NOMO-1 treated with DMSO at 0.1 percent for 48 hours (cell line): Measurements from ENCODE around the gene RSRC1.

ENCODE experiments used
- DNase-seq: peaks from one replicate; lab custom pipeline; 2025; ENCODE audit not compliant: unreplicated experiment; lab: John Stamatoyannopoulos, UW

The RSRC1 gene

GRCh38 chr3:158127250-158128219, 17.6 kb downstream of the RSRC1 start:
- no peak for DNase-seq

GRCh38 chr3:158128755-158129154, 18.9 kb downstream of the RSRC1 start:
- DNase-seq, result no peak

DNA sequence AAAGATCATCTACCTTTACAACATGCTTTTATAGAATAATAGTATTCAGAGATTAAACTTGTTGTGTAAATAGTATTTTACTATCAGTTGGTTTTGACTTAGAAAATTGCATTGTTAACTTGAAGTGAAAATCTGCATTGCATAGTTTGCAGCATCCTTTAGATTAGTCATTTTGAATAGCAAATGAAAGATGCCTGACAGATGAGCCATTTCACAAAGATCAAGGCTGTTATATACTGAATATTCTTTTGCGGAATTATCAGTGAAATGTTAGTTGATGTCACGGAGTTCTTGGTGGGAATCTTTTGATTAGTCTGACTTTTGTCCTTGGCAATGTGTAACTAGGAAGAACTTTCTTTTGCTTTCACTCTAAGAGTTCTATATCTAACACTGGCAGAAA, 24.5 kb downstream of the RSRC1 start:
- no peak for DNase-seq

- no peak for DNase-seq
These were observed 30.5 kb downstream of the RSRC1 start for GRCh38 chr3:158140396-158140795.

DNA sequence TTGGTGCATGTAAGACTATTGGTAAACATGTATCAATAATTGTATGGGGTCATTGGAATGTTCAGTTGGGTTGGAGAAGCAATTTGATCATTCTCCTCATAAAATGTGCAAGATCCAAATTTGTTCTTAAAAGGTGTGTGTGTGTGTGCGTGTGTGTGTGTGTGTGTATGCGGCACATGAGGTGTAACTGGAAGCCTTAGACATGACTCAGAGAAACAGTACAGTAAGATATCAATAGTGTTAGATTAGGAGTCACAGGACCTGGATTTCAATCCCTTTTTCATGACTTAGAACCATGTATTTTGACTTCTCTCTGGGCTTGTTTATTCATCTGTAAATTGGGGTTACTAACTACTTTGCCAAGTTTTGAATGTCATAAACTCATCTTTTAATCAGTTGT, 38.3 kb downstream of the RSRC1 start:
- no peak for DNase-seq

- no peak for DNase-seq
These were observed 42.3 kb downstream of the RSRC1 start for GRCh38 chr3:158152186-158152585.

GRCh38 chr3:158158969-158159368, 49.1 kb downstream of the RSRC1 start:
- no peak for DNase-seq

- DNase-seq, result no peak
These were observed 49.8 kb downstream of the RSRC1 start for GRCh38 chr3:158159714-158160113.

GRCh38 chr3:158160958-158161357, 51.1 kb downstream of the RSRC1 start:
- peak; percentile 22 for DNase-seq

DNA sequence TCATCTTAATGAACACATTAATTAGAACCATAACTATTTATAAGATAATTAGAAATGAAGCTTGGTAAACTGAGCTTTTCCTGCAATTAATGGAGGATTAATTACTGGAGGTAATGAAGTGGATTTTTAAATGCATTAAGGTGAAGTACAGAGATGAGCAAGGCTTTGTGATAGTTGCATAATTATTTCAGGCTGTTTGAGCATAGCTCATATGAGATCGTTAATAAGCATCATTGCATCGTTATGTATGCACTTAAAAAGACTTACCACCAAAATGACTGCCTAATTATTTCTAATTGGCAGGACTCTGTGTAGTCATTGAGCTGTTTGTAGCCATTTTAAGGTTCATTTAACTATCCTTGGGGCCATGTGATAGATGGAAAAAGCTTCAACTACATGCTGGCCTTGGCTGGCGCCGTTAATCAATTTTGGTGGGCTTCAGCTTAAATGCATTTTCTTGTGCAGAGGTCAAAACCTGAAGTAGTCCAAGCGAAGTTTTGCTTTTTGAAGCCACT, 55.3 kb downstream of the RSRC1 start:
- DNase-seq, result no peak

DNA sequence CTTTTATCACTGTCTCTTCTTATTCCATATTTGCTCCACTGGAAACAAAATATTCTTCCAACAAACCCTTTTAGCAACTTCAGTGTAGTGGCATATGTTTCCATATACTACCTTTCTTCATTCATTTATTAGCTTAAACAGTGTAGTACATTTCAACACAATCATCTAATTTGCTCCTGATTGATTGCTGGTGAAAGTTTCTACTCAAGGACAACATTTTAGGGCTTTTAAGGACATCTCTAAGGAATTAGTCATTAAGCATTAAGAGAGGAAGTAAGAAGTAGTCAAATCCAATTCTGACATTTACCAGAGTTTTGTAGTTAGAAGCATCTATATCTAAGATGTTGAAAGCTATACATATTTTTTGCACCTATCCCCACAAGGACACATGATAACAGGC, 55.8 kb downstream of the RSRC1 start:
- DNase-seq, result peak; percentile 24

GRCh38 chr3:158166223-158166622, 56.3 kb downstream of the RSRC1 start:
- DNase-seq, result no peak

- peak; percentile 98 for DNase-seq
These were observed 58.1 kb downstream of the RSRC1 start for GRCh38 chr3:158167737-158168557.

GRCh38 chr3:158169091-158169491, 59.2 kb downstream of the RSRC1 start:
- DNase-seq, result no peak

DNA sequence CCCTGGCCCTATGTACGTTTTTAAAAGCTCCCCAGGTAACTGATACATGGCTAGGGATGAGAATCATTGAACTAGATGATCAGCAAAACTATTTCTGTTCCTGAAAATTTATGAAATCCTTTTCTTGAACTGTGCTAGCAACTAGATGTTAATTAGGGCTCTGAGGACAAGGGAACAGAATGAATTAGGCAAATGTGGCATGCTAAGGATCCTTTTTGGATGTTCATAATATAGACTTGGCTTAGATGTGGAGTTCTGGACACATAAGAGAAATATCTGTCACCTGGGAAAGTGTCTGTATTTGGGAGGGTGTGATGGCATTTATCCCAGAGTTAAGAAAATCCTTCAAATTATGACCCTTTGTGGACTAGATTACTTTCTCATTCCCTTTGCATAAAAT, 71.2 kb downstream of the RSRC1 start:
- no peak for DNase-seq

DNA sequence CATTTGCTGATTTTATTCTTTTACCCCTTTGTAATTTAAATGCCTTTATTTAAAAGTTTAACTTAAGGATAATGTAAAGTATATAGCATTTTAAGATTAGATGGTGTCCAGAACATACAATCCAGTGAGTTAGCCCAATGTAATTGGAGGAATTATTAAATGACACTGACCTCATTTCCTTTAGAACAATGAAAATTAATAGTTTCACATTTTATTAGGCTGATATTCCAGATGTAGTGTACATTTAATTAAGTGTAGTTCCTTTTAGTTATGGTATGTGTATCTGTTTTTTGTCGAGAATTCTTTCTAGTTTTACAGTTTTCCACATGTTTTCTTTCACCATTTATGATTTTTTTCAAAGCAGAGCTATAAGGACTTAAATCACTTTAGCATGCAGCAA, 75.8 kb downstream of the RSRC1 start:
- no peak for DNase-seq

DNA sequence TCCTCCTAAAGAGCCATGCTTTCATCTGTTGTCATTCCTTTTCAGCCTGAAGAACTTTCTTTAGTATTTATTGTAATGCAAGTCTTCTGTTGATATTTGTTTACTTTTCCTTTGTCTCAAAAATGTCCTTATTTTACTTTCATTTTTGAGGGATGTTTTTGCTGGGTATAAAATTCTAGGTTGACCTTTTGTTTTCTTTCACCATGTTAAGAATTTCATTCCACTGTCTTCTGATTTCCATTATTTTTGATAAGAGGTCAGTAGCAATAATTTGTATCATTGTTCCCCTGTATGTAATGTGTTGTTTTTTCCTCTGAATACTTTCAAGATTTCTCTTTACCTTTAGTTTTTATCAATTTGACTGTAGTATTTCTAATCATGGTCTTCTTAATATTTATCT, 91.1 kb downstream of the RSRC1 start:
- no peak for DNase-seq

DNA sequence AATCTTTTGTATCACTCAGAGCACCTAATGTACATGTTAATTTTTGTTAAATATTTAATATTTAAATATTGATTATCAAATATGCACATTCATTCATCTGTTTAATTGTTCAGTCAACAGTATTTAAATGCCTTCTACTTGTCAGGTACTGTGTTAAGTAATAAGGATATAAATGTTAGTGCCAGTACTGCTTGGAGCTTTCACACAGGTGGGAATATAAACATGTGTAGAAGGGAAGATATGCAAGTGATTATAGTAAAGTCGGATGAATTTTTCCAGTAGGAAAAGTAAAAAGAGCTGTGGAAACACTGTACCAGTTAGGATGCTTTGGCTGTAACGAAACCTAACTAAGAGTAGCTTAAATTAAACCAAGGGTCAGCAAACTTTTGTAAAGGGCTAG, 95.4 kb downstream of the RSRC1 start:
- no peak for DNase-seq

GRCh38 chr3:158205994-158206393, 96.1 kb downstream of the RSRC1 start:
- no peak for DNase-seq

- DNase-seq, result no peak
These were observed 100.2 kb downstream of the RSRC1 start for GRCh38 chr3:158210067-158210466.

GRCh38 chr3:158213461-158213860, 103.6 kb downstream of the RSRC1 start:
- DNase-seq, result no peak

- DNase-seq, result no peak
These were observed 108.1 kb downstream of the RSRC1 start for GRCh38 chr3:158217992-158218391.
